Type B pancreatic cell (in vitro differentiated cells): ENCODE results near the gene PI4KA. TPM values are rescaled to one million over a fixed set of nuclear protein-coding genes. Genes with fewer than 3 reads are reported as not detected.
"Not testable (repeated sequence)": the region's sequence is repeated elsewhere in the genome, so short reads cannot be mapped to it uniquely, and the experiment has no call there.

Source experiments
- DNase-seq: peaks from one replicate; pipeline ENCODE4 v3.0.0; 2021; ENCODE audit warnings: mixed read lengths; ENCODE audit not compliant: unreplicated experiment; ENCODE audit errors: extremely low spot score
- H3K27ac Mint-ChIP-seq: 2 replicates; pipeline ENCODE4 v1.8.0; 2021; ENCODE audit warnings: mild to moderate bottlenecking, mixed read lengths
- H3K27me3 Mint-ChIP-seq: 2 replicates; pipeline ENCODE4 v1.8.0; 2021; ENCODE audit warnings: mixed read lengths
- H3K36me3 Mint-ChIP-seq: 2 replicates; pipeline ENCODE4 v1.8.0; 2021; ENCODE audit warnings: mixed read lengths
- H3K4me1 Mint-ChIP-seq: one replicate; pipeline ENCODE4 v1.8.0; 2021; ENCODE audit warnings: mixed read lengths; ENCODE audit not compliant: unreplicated experiment
- H3K4me3 Mint-ChIP-seq: 2 replicates; pipeline ENCODE4 v1.8.0; 2021; ENCODE audit warnings: mild to moderate bottlenecking, mixed read lengths
- H3K9me3 Mint-ChIP-seq: 2 replicates; pipeline ENCODE4 v1.8.0; 2021; ENCODE audit warnings: mixed read lengths
- CTCF ChIP-seq: fragments of 200-600 bp; sonication (generic); conservative IDR thresholded peaks from 2 replicates; pipeline ENCODE4 v1.5.0; 2021; ENCODE audit warnings: antibody characterized with exemption, mild to moderate bottlenecking
- total RNA-seq: library from RNA; stranded (reverse); gene quantifications from 2 replicates; pipeline ENCODE4 v1.2.1, GENCODE V29; 2021; ENCODE audit warnings: low replicate concordance

PI4KA gene
- total RNA-seq, 1 donor from 2014 or later, result 120 TPM

GRCh38 chr22:20823264-20823663 lies 35.3 kb downstream of the PI4KA start:
- no peak overlapping the region for H3K4me3 Mint-ChIP-seq
- H3K27me3 Mint-ChIP-seq, result no peaks in the 10 kb centered on the region
- H3K36me3 Mint-ChIP-seq, result peaks cover 9% of the 10 kb centered on the region
- H3K9me3 Mint-ChIP-seq, result no peaks in the 10 kb centered on the region
- no peak for TF ChIP-seq CTCF
- H3K4me1 Mint-ChIP-seq, result no peaks in the 10 kb centered on the region
- no peak overlapping the region for H3K27ac Mint-ChIP-seq
- no peak for DNase-seq

- no peak for TF ChIP-seq CTCF
- Mint-ChIP-seq H3K4me1 (no peaks in the 10 kb centered on the region), H3K9me3 (no peaks in the 10 kb centered on the region), H3K27me3 (no peaks in the 10 kb centered on the region), H3K27ac (no peak overlapping the region), H3K4me3 (no peak overlapping the region), H3K36me3 (peaks cover 4% of the 10 kb centered on the region)
- DNase-seq, result no peak
Observed at GRCh38 chr22:20822240-20822639, 36.4 kb downstream of the PI4KA start.

- H3K27ac Mint-ChIP-seq, H3K27me3 Mint-ChIP-seq, H3K4me1 Mint-ChIP-seq, H3K9me3 Mint-ChIP-seq, DNase-seq, H3K4me3 Mint-ChIP-seq, H3K36me3 Mint-ChIP-seq: not testable (repeated sequence)
Observed at GRCh38 chr22:20821717-20822239, 36.8 kb downstream of the PI4KA start.

GRCh38 chr22:20819471-20819870 lies 39.1 kb downstream of the PI4KA start:
- no peak for TF ChIP-seq CTCF
- Mint-ChIP-seq H3K4me3 (no peak overlapping the region), H3K9me3 (no peaks in the 10 kb centered on the region), H3K36me3 (no peaks in the 10 kb centered on the region), H3K27me3 (no peaks in the 10 kb centered on the region), H3K4me1 (no peaks in the 10 kb centered on the region), H3K27ac (no peak overlapping the region)
- no peak for DNase-seq

GRCh38 chr22:20818471-20818870 lies 40.1 kb downstream of the PI4KA start:
- H3K27ac Mint-ChIP-seq, result no peak overlapping the region
- no peaks in the 10 kb centered on the region for H3K27me3 Mint-ChIP-seq
- H3K36me3 Mint-ChIP-seq, result no peaks in the 10 kb centered on the region
- DNase-seq, result no peak
- no peaks in the 10 kb centered on the region for H3K4me1 Mint-ChIP-seq
- no peak for TF ChIP-seq CTCF
- H3K4me3 Mint-ChIP-seq, result no peak overlapping the region
- H3K9me3 Mint-ChIP-seq, result no peaks in the 10 kb centered on the region

- no peak for TF ChIP-seq CTCF
- Mint-ChIP-seq H3K27ac (no peak overlapping the region), H3K36me3 (peaks cover 8% of the 10 kb centered on the region), H3K9me3 (no peaks in the 10 kb centered on the region), H3K4me1 (no peaks in the 10 kb centered on the region), H3K4me3 (no peak overlapping the region), H3K27me3 (no peaks in the 10 kb centered on the region)
- DNase-seq, result no peak
Observed at GRCh38 chr22:20816559-20816958, 42.1 kb downstream of the PI4KA start.
